PC-9 (cell line): ENCODE data around the gene APEH. TPM values are rescaled to one million over a fixed set of nuclear protein-coding genes. Genes with fewer than 3 reads are reported as not detected.

ENCODE experiments used
- BruUV-seq: library from RNA; stranded (reverse); fragments of 400-500 nt; replicated peaks from 2 replicates; lab custom pipeline; 2021; lab: Mats Ljungman, UMichigan
- CTCF ChIA-PET: fragments of 300-600 bp; sonication (Branson Sonifier 250); formaldehyde crosslinking; loops from one replicate; lab custom pipeline; 2022; ENCODE audit warnings: antibody characterized with exemption; lab: Charles Lee
- POLR2A ChIA-PET: fragments of 300-600 bp; sonication (Branson Sonifier 250); formaldehyde crosslinking; loops from one replicate; lab custom pipeline; 2022; ENCODE audit warnings: antibody characterized with exemption; ENCODE audit not compliant: unreplicated experiment; lab: Charles Lee
- DNase-seq, 2 experiments: peaks; one replicate each; pipeline versions ENCODE4 v3.0.0 to v3.0.0-alpha.2; 2015 to 2022; ENCODE audit warnings: mixed read lengths in 1 of 2
- H2AFZ ChIP-seq: fragments of 200-600 bp; sonication (generic); 2 replicates; pipeline ENCODE4 v1.8.1; 2017; ENCODE audit warnings: antibody characterized with exemption
- H3F3A ChIP-seq: fragments of 200-600 bp; sonication (generic); 2 replicates; pipeline ENCODE4 v1.8.1; 2017; ENCODE audit warnings: antibody characterized with exemption, mild to moderate bottlenecking, low read depth; ENCODE audit not compliant: insufficient read depth
- H3K27ac ChIP-seq: fragments of 200-600 bp; sonication (generic); 2 replicates; pipeline ENCODE4 v1.6.1; 2016; ENCODE audit warnings: mixed run types
- H3K27me3 ChIP-seq: fragments of 200-600 bp; sonication (generic); 2 replicates; pipeline ENCODE4 v1.6.1; 2016; ENCODE audit warnings: low read depth, mixed run types; ENCODE audit not compliant: insufficient read depth
- H3K36me3 ChIP-seq: fragments of 200-600 bp; sonication (generic); 2 replicates; pipeline ENCODE4 v1.6.1; 2016; ENCODE audit warnings: low read depth, mixed run types
- H3K4me1 ChIP-seq: fragments of 200-600 bp; sonication (generic); replicated peaks from 2 replicates; pipeline ENCODE4 v1.6.1; 2016; ENCODE audit warnings: mixed run types; ENCODE audit not compliant: insufficient read depth
- H3K4me2 ChIP-seq: fragments of 200-600 bp; sonication (generic); 2 replicates; pipeline ENCODE4 v1.6.1; 2017; ENCODE audit warnings: mixed run types
- H3K4me3 ChIP-seq: fragments of 200-600 bp; sonication (generic); 2 replicates; pipeline ENCODE4 v1.6.1; 2016; ENCODE audit warnings: mixed run types
- H3K79me2 ChIP-seq: fragments of 200-600 bp; sonication (generic); 2 replicates; pipeline ENCODE4 v1.6.1; 2017; ENCODE audit warnings: low read depth, mixed run types
- H3K9me2 ChIP-seq: fragments of 200-600 bp; sonication (generic); 2 replicates; pipeline ENCODE4 v1.8.1; 2017; ENCODE audit warnings: mild to moderate bottlenecking; ENCODE audit not compliant: insufficient read depth
- H3K9me3 ChIP-seq: fragments of 200-600 bp; sonication (generic); 2 replicates; pipeline ENCODE4 v1.8.1; 2016; ENCODE audit warnings: low read depth; ENCODE audit not compliant: insufficient read depth
- H4K20me1 ChIP-seq: fragments of 200-600 bp; sonication (generic); 2 replicates; pipeline ENCODE4 v1.8.1; 2017; ENCODE audit not compliant: insufficient read depth
- CTCF ChIP-seq: fragments of 200-600 bp; sonication (generic); conservative IDR thresholded peaks from 2 replicates; pipeline ENCODE4 v1.6.1; 2017; ENCODE audit warnings: mixed run types, antibody characterized with exemption, mild to moderate bottlenecking, moderate library complexity
- EZH2 ChIP-seq: fragments of 200-600 bp; sonication (generic); IDR thresholded peaks from 2 replicates; pipeline ENCODE4 v1.8.0; 2017; ENCODE audit warnings: antibody characterized with exemption, low read depth
- intact Hi-C: fragments of 100-400 bp; cut with micrococcal nuclease; formaldehyde crosslinking; loops from one replicate; pipeline ENCODE4 v1.10.0; 2022; ENCODE audit not compliant: unreplicated experiment
- total RNA-seq: library from RNA; stranded (reverse); gene quantifications from 2 replicates; pipeline ENCODE4 v1.2.3, GENCODE V29; 2021

The APEH gene
- total RNA-seq, 1 experiment from 2014 or later: 131 TPM

- H2AFZ ChIP-seq: no peak overlapping the region
- no peaks in the 10 kb centered on the region for H3F3A ChIP-seq
- H3K27ac ChIP-seq: no peak overlapping the region
- H3K79me2 ChIP-seq: no peaks in the 10 kb centered on the region
- no peaks in the 10 kb centered on the region for H3K36me3 ChIP-seq
- ChIA-PET CTCF (no interaction called here), POLR2A (no interaction called here)
- no peaks in the 10 kb centered on the region for H3K27me3 ChIP-seq
- DNase-seq: no peak
- H3K4me3 ChIP-seq: no peak overlapping the region
- no peaks in the 10 kb centered on the region for H3K9me3 ChIP-seq
- H3K4me1 ChIP-seq: no peaks in the 10 kb centered on the region
- no peaks in the 10 kb centered on the region for H4K20me1 ChIP-seq
- no peak overlapping the region for H3K4me2 ChIP-seq
- no TSS peak for BruUV-seq
- no peaks in the 10 kb centered on the region for H3K9me2 ChIP-seq
- TF ChIP-seq CTCF (no peak), EZH2 (no peak)
- intact Hi-C loops: no loop called here
Observed at GRCh38 chr3:49657208-49657915, 16.8 kb upstream of the APEH start.

GRCh38 chr3:49658711-49659110, 15.4 kb upstream of the APEH start:
- Histone ChIP-seq H3K27ac (no peak overlapping the region), H2AFZ (no peak overlapping the region), H3K27me3 (no peaks in the 10 kb centered on the region), H3K79me2 (no peaks in the 10 kb centered on the region), H3K36me3 (no peaks in the 10 kb centered on the region), H3K9me2 (no peaks in the 10 kb centered on the region), H3K4me1 (no peaks in the 10 kb centered on the region), H3F3A (no peaks in the 10 kb centered on the region), H3K4me2 (no peak overlapping the region), H3K4me3 (no peak overlapping the region), H4K20me1 (no peaks in the 10 kb centered on the region), H3K9me3 (no peaks in the 10 kb centered on the region)
- BruUV-seq: no TSS peak
- no peak for DNase-seq
- intact Hi-C loops: no loop called here
- CTCF ChIA-PET: no interaction called here
- TF ChIP-seq EZH2: no peak
- TF ChIP-seq CTCF: no peak
- POLR2A ChIA-PET: no interaction called here

- H4K20me1 ChIP-seq: no peaks in the 10 kb centered on the region
- H3K79me2 ChIP-seq: no peaks in the 10 kb centered on the region
- H2AFZ ChIP-seq: no peak overlapping the region
- no peak overlapping the region for H3K4me2 ChIP-seq
- no peak for DNase-seq
- no peaks in the 10 kb centered on the region for H3K9me2 ChIP-seq
- no peaks in the 10 kb centered on the region for H3F3A ChIP-seq
- intact Hi-C loops: no loop called here
- no peaks in the 10 kb centered on the region for H3K27me3 ChIP-seq
- POLR2A ChIA-PET: no interaction called here
- H3K36me3 ChIP-seq: no peaks in the 10 kb centered on the region
- no peaks in the 10 kb centered on the region for H3K4me1 ChIP-seq
- TF ChIP-seq EZH2 (no peak), CTCF (no peak)
- no peaks in the 10 kb centered on the region for H3K9me3 ChIP-seq
- no TSS peak for BruUV-seq
- CTCF ChIA-PET: no interaction called here
- H3K4me3 ChIP-seq: no peak overlapping the region
- no peak overlapping the region for H3K27ac ChIP-seq
Observed at GRCh38 chr3:49659756-49660155, 14.4 kb upstream of the APEH start.
